ENCODE results near the gene EWSR1. TPM values are rescaled to one million over a fixed set of nuclear protein-coding genes. Genes with fewer than 3 reads are reported as not detected.

The EWSR1 gene
- total and polyA plus RNA-seq, 2 experiments from 2014 or later, result 154 to 210 TPM

DNA sequence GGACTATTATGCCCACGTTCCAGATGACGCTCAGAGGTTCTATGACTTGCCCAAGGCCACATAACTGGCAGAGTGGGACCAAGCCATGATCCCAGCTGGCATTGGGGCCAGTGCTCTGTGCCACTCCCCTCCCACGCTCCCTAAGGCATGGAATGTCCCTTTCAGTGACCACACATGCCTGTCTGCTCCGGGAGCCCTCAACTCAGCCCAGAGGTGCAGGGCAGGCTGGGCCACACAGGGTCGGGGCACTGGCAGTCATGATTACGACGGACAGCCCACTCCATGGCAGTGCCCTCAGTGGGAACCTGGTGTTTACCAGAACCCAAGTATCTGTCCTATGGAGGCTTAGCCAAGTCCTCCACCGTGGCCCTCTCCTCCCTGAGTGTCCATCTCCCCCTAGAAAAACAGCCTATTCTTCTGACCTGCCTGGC lies 10.3 kb upstream of the EWSR1 start:
- 70 to 85% methylated on average over 7 to 8 of the region's 8 CpGs for WGBS, 2 experiments (ENCODE audit: low coverage in 1 of 2, low lambda C conversion rate in 2 of 2, missing lambda C conversion rate in 2 of 2)
- no peaks in the 10 kb centered on the region for H3K9me2 ChIP-seq (ENCODE audit: insufficient read depth)
- no peak overlapping the region for H3K9ac ChIP-seq
- no peaks in the 10 kb centered on the region for H3K27me3 ChIP-seq (replicated peaks; ENCODE audit: insufficient read depth)
- no peaks in the 10 kb centered on the region for H3K36me3 ChIP-seq (ENCODE audit: low read depth)
- H3K9me3 ChIP-seq (ENCODE audit: low read depth), result no peaks in the 10 kb centered on the region
- no peaks in the 10 kb centered on the region for H3K79me2 ChIP-seq (ENCODE audit: insufficient read depth)
- no peak overlapping the region for H2AFZ ChIP-seq
- no peak overlapping the region for H3K4me3 ChIP-seq
- in situ Hi-C loops (cut with MboI), result no loop called here
- H3K27ac ChIP-seq, result no peak overlapping the region
- no peak for TF ChIP-seq EZH2 (IDR thresholded peaks at IDR 0.05; ENCODE audit: insufficient read depth, poor library complexity, severe bottlenecking)
- no peak for TF ChIP-seq EZH2phosphoT487 (IDR thresholded peaks at IDR 0.05; ENCODE audit: insufficient read depth, low read depth)
- no peaks in the 10 kb centered on the region for H3K4me1 ChIP-seq (ENCODE audit: insufficient read depth)
- DNase-seq, result no peak
- H3F3A ChIP-seq (ENCODE audit: insufficient read depth), result no peaks in the 10 kb centered on the region
- H4K20me1 ChIP-seq (ENCODE audit: insufficient read depth), result no peaks in the 10 kb centered on the region
- H3K4me2 ChIP-seq (ENCODE audit: unreplicated experiment), result no peak overlapping the region

DNA sequence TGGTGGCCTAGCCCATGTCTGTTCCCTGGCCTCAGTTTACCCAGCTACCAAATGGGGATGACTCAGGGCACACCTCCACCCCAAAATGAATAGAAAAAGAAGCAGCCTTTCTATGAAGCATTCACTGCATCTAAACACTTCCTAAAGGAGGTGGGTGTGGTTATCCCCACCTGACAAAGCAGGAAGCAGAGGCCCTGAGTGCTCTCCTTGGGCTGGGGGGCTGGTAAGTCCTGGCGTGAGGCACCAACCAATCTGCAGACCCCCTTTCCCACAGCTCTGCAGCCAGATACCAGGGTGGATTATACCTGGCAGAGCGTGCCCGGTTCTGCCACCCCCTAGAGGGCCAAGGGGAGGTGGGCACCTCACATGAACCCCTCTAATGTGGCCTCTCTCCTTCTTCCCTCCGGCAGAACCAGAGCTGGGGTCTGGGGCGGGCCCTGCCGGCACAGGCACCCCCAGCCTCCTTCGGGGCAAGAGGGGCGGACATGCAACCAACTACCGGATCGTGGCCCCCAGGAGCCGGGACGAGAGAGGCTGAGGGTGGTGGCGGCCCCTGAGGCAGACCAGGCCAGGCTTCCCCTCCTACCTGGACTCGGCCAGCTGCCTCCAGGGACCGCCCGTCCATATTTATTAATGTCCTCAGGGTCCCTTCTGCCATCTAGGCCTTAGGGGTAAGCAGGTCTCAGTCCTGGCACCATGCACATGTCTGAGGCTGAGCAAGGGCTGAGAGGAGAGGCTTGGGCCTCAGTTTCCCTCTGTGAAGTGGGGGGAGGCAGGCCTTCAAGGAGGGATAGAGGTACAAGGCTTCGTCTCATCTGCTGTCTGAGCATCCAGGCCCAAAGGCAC lies 9.4 kb upstream of the EWSR1 start:
- Histone ChIP-seq H3K9me3 (ENCODE audit: low read depth) (no peaks in the 10 kb centered on the region), H3K36me3 (ENCODE audit: low read depth) (no peaks in the 10 kb centered on the region), H3K4me3 (no peak overlapping the region), H3K79me2 (ENCODE audit: insufficient read depth) (no peaks in the 10 kb centered on the region), H3K9ac (no peak overlapping the region), H4K20me1 (ENCODE audit: insufficient read depth) (no peaks in the 10 kb centered on the region), H3F3A (ENCODE audit: insufficient read depth) (no peaks in the 10 kb centered on the region), H3K4me2 (ENCODE audit: unreplicated experiment) (no peak overlapping the region), H3K27ac (no peak overlapping the region), H3K4me1 (ENCODE audit: insufficient read depth) (no peaks in the 10 kb centered on the region), H3K9me2 (ENCODE audit: insufficient read depth) (no peaks in the 10 kb centered on the region), H2AFZ (no peak overlapping the region), H3K27me3 (replicated peaks; ENCODE audit: insufficient read depth) (no peaks in the 10 kb centered on the region)
- no peak for TF ChIP-seq EZH2phosphoT487 (IDR thresholded peaks at IDR 0.05; ENCODE audit: insufficient read depth, low read depth)
- TF ChIP-seq EZH2 (IDR thresholded peaks at IDR 0.05; ENCODE audit: insufficient read depth, poor library complexity, severe bottlenecking), result no peak
- in situ Hi-C loops (cut with MboI), result no loop called here
- DNase-seq, result no peak
- WGBS, 2 experiments (ENCODE audit: low coverage in 1 of 2, low lambda C conversion rate in 2 of 2, missing lambda C conversion rate in 2 of 2), result 93 to 94% methylated on average over 14 to 17 of the region's 17 CpGs

DNA sequence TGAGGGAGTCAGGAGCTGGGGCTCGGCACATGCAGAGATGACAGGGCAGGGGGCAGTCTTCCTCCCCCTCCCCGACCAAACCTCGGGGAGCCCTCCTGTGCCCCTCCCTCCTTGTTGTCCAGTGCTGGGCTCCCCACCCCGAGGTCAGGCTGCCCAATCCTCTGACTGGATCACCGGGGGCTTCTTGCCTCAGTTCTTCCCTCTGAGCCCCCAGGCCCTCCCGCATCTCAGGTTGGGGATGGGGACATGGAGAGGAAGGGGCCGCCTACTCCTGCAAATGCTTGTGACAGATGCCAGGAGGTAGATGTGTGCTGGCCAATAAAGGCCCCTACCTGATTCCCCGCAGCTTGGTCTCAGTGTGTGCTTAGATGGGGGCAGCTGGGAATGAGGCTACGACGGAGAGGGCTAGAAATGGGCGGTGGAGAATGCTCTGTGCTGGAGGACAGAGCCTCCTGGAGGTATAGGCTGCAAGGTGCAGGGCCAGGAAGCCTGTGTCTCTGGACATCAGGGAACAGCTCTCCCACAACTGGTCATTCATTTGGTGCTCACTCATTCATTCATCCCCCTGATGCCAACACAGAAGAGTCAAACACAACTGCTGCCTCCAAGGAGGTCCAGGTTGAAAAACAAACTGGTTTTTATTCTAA lies 8.7 kb upstream of the EWSR1 start:
- H3K9ac ChIP-seq, result no peak overlapping the region
- TF ChIP-seq EZH2 (IDR thresholded peaks at IDR 0.05; ENCODE audit: insufficient read depth, poor library complexity, severe bottlenecking), result no peak
- no peak for TF ChIP-seq EZH2phosphoT487 (IDR thresholded peaks at IDR 0.05; ENCODE audit: insufficient read depth, low read depth)
- H2AFZ ChIP-seq, result no peak overlapping the region
- WGBS, 2 experiments (ENCODE audit: low coverage in 1 of 2, low lambda C conversion rate in 2 of 2, missing lambda C conversion rate in 2 of 2), result 64 to 68% methylated on average over 8 to 11 of the region's 11 CpGs
- no peaks in the 10 kb centered on the region for H3K9me3 ChIP-seq (ENCODE audit: low read depth)
- H3K4me3 ChIP-seq, result no peak overlapping the region
- in situ Hi-C loops (cut with MboI), result no loop called here
- no peaks in the 10 kb centered on the region for H3F3A ChIP-seq (ENCODE audit: insufficient read depth)
- H3K27ac ChIP-seq, result no peak overlapping the region
- no peaks in the 10 kb centered on the region for H3K27me3 ChIP-seq (replicated peaks; ENCODE audit: insufficient read depth)
- no peaks in the 10 kb centered on the region for H3K4me1 ChIP-seq (ENCODE audit: insufficient read depth)
- no peaks in the 10 kb centered on the region for H3K9me2 ChIP-seq (ENCODE audit: insufficient read depth)
- no peaks in the 10 kb centered on the region for H3K36me3 ChIP-seq (ENCODE audit: low read depth)
- H3K79me2 ChIP-seq (ENCODE audit: insufficient read depth), result no peaks in the 10 kb centered on the region
- H4K20me1 ChIP-seq (ENCODE audit: insufficient read depth), result no peaks in the 10 kb centered on the region
- peak; percentile 15 for DNase-seq
- H3K4me2 ChIP-seq (ENCODE audit: unreplicated experiment), result no peak overlapping the region

DNA sequence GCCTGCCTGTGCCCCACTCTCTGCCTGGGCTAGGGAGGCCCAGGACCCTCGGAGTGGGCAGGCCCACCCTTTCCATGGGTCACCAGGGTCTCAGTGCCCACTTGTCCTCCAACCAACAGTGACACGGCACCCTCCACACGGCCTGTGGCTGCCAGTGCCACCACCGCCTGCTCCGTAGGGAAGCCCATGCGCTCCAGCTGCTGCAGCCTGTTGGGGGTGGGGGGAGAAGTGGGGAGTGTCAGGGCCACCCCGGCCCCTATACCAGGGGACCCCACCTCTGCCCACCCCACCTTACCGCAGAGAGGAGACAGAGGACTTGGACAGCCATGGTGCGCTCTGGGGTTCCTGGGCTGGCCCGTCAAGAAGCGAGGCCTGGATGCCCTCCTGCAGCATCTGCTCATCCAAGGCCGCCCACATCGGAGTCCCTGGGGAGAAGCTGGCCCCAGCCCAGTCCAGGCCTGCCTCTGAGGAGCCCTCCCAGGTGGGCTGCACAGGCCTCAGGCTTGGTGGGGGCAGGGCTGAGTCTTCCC lies 8.0 kb upstream of the EWSR1 start:
- Histone ChIP-seq H3K9me3 (ENCODE audit: low read depth) (no peaks in the 10 kb centered on the region), H3K4me3 (no peak overlapping the region), H2AFZ (no peak overlapping the region), H3K4me1 (ENCODE audit: insufficient read depth) (no peaks in the 10 kb centered on the region), H3K79me2 (ENCODE audit: insufficient read depth) (no peaks in the 10 kb centered on the region), H4K20me1 (ENCODE audit: insufficient read depth) (no peaks in the 10 kb centered on the region), H3K9ac (no peak overlapping the region), H3K9me2 (ENCODE audit: insufficient read depth) (no peaks in the 10 kb centered on the region), H3K27ac (no peak overlapping the region), H3K36me3 (ENCODE audit: low read depth) (no peaks in the 10 kb centered on the region), H3K27me3 (replicated peaks; ENCODE audit: insufficient read depth) (no peaks in the 10 kb centered on the region), H3K4me2 (ENCODE audit: unreplicated experiment) (no peak overlapping the region), H3F3A (ENCODE audit: insufficient read depth) (no peaks in the 10 kb centered on the region)
- WGBS, 2 experiments (ENCODE audit: low coverage in 1 of 2, low lambda C conversion rate in 2 of 2, missing lambda C conversion rate in 2 of 2), result 87 to 89% methylated on average over 12 to 13 of the region's 13 CpGs
- no peak for TF ChIP-seq EZH2phosphoT487 (IDR thresholded peaks at IDR 0.05; ENCODE audit: insufficient read depth, low read depth)
- TF ChIP-seq EZH2 (IDR thresholded peaks at IDR 0.05; ENCODE audit: insufficient read depth, poor library complexity, severe bottlenecking), result no peak
- in situ Hi-C loops (cut with MboI), result no loop called here
- no peak for DNase-seq

Data from GM23248 (cell line).